Keratinocyte (primary cell): ENCODE results near the gene PFKFB3. TPM values are rescaled to one million over a fixed set of nuclear protein-coding genes. Genes with fewer than 3 reads are reported as not detected.

ENCODE experiments used
- DNase-seq: peaks from one replicate; pipeline ENCODE4 v3.0.0-alpha.2; 2011; ENCODE audit warnings: low read depth, missing footprints, low spot score
- FAIRE-seq: peaks from 2 replicates; lab custom pipeline; 2011; peaks lifted over from hg19 to GRCh38; lab: Jason Lieb, UNC
- H2AFZ ChIP-seq: 2 replicates; pipeline ENCODE4 v1.6.0; 2012; ENCODE audit warnings: low read length, control low read depth, inconsistent platforms; ENCODE audit not compliant: control insufficient read depth
- H3K27ac ChIP-seq: 2 replicates; pipeline ENCODE4 v1.5.1; 2011; ENCODE audit warnings: low read length; ENCODE audit not compliant: control insufficient read depth, insufficient read depth
- H3K27me3 ChIP-seq: 3 replicates; pipeline ENCODE4 v1.6.0; 2011; ENCODE audit warnings: low read length; ENCODE audit not compliant: control insufficient read depth, insufficient read depth; ENCODE audit errors: extremely low read depth
- H3K36me3 ChIP-seq, 2 experiments: 2 replicates in 1 of 2; 3 replicates in 1 of 2; pipeline ENCODE4 v1.5.1; 2011; ENCODE audit warnings: low read length in 2 of 2, mild to moderate bottlenecking in 1 of 2; ENCODE audit not compliant: control insufficient read depth in 2 of 2, insufficient read depth in 2 of 2; ENCODE audit errors: extremely low read depth in 1 of 2
- H3K4me1 ChIP-seq: 3 replicates; pipeline ENCODE4 v1.5.1; 2011; ENCODE audit warnings: low read length; ENCODE audit not compliant: control insufficient read depth, insufficient read depth; ENCODE audit errors: extremely low read depth
- H3K4me2 ChIP-seq: 3 replicates; pipeline ENCODE4 v1.6.0; 2011; ENCODE audit warnings: low read depth, low read length; ENCODE audit not compliant: control insufficient read depth, insufficient read depth; ENCODE audit errors: extremely low read depth
- H3K4me3 ChIP-seq, 3 experiments: fragments of 200-600 bp in 1 of 3; sonication (generic) in 1 of 3; 2 replicates in 2 of 3; 3 replicates in 1 of 3; pipeline ENCODE4 v1.5.1; 2011 to 2016; ENCODE audit warnings: low read length in 3 of 3, mild to moderate bottlenecking in 3 of 3, control low read depth in 2 of 3, inconsistent platforms in 1 of 3, low read depth in 1 of 3, mixed read lengths in 1 of 3, mixed run types in 1 of 3, moderate library complexity in 1 of 3; ENCODE audit not compliant: control insufficient read depth in 2 of 3, insufficient read depth in 2 of 3; ENCODE audit errors: extremely low read depth in 1 of 3
- H3K79me2 ChIP-seq: 2 replicates; pipeline ENCODE4 v1.6.0; 2012; ENCODE audit warnings: low read length; ENCODE audit not compliant: control insufficient read depth, insufficient read depth
- H3K9ac ChIP-seq: 3 replicates; pipeline ENCODE4 v1.6.0; 2011; ENCODE audit warnings: low read length; ENCODE audit not compliant: control insufficient read depth, insufficient read depth; ENCODE audit errors: extremely low read depth
- H3K9me1 ChIP-seq: 3 replicates; pipeline ENCODE4 v1.6.0; 2011; ENCODE audit warnings: low read length; ENCODE audit not compliant: control insufficient read depth, insufficient read depth; ENCODE audit errors: extremely low read depth
- H3K9me3 ChIP-seq: 2 replicates; pipeline ENCODE4 v1.5.1; 2012; ENCODE audit warnings: low read depth, low read length; ENCODE audit not compliant: control insufficient read depth
- H4K20me1 ChIP-seq: 3 replicates; pipeline ENCODE4 v1.6.0; 2011; ENCODE audit warnings: low read length; ENCODE audit not compliant: control insufficient read depth, insufficient read depth; ENCODE audit errors: extremely low read depth
- EZH2 ChIP-seq: IDR thresholded peaks from one replicate; pipeline ENCODE4 v1.6.1; 2012; ENCODE audit warnings: inconsistent platforms, mild to moderate bottlenecking, low read length, moderate library complexity
- dilution Hi-C: fragments of 300-500 bp; cut with MboI; formaldehyde crosslinking; loops from one replicate; pipeline ENCODE4 v1.7.0; 2020; ENCODE audit warnings: low sequenced_read_pairs; ENCODE audit not compliant: extremely low pct_ligation_motif_present
- polyA plus RNA-seq, 5 experiments: library from polyadenylated mRNA; depleted of rRNA in 3 of 5; stranded (reverse) in 3 of 5; stranded (forward) in 1 of 5; unstranded in 1 of 5; fragments of >200 nt; gene quantifications; 1 replicate in 1 of 5; 2 replicates in 3 of 5; 3 replicates in 1 of 5; pipeline versions ENCODE4 v1.2.1 to v1.2.3, GENCODE V29; 2011 to 2012; ENCODE audit warnings: missing spikeins in 2 of 5, low read depth in 1 of 5, low replicate concordance in 1 of 5
- TF ChIP-seq, protein P1 (sequence below), 3 experiments: IDR thresholded peaks in 1 of 3; conservative IDR thresholded peaks in 1 of 3; optimal IDR thresholded peaks in 1 of 3; 2 replicates in 2 of 3; 3 replicates in 1 of 3; pipeline versions ENCODE3 to v1.5.1; 2011; ENCODE audit warnings: low read length in 3 of 3, mild to moderate bottlenecking in 3 of 3, moderate library complexity in 2 of 3, control low read depth in 1 of 3, inconsistent platforms in 1 of 3; ENCODE audit not compliant: insufficient read depth in 2 of 3; ENCODE audit errors: extremely low read depth in 1 of 3

PFKFB3 gene
- polyA plus RNA-seq, 1 donor (not counting 4 experiments of a cell fraction or from before 2014, with no cell fraction given): 18.6 TPM

DNA sequence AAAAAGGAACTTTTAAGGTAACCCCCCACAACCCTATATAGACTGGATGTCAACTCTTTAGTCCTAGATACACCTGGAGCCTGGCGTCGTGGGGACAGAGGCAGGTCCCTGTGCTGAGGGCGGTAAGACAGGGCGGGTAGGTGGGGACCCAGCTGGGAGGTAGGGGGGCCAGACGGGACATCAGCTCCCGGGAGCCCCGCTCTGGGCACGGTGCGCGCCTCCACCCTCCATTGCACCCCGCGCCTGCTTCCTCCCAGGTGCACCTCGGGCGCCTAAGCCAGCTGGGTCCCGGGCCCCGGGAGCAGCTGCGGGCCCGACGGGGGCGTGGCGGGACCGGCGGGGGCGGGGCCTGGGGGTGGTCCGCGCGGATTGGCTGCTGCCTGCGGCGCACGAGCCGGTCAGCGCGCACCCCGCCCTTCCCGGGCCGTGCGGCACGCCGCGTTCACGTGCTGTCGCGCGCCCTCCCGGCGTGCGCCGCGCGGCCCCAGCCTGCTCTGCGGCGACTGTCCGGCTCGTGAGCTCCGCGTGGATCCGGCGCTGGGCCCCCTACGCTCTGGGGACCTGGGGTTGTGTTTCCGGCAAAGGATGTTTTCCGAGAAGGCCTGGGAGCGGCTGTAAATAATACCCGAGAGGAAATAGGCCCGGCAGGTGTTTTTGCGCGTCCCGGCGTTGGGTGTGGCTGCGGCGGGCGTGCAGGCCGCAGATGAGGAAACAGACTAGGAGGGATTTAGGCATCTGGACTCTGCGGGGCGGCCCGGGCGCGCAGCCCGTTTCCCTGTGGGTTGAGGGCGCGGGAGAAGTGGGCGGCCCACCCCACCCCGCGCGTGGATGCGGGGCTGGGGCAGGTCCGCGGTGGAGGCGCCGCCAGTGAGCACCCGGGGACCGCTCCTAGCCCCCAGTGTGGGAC is 39.1 kb upstream of the PFKFB3 start:
- H4K20me1 ChIP-seq: no peaks in the 10 kb centered on the region
- H3K9me3 ChIP-seq: no peaks in the 10 kb centered on the region
- H3K9ac ChIP-seq: peak overlapping the region; percentile 95
- H3K4me2 ChIP-seq: peak overlapping the region; percentile 95
- peaks cover 47% of the 10 kb centered on the region for H3K79me2 ChIP-seq
- no peaks in the 10 kb centered on the region for H3K27me3 ChIP-seq
- no peaks in the 10 kb centered on the region for H3K9me1 ChIP-seq
- TF ChIP-seq EZH2: no peak
- TF ChIP-seq, protein P1, sequence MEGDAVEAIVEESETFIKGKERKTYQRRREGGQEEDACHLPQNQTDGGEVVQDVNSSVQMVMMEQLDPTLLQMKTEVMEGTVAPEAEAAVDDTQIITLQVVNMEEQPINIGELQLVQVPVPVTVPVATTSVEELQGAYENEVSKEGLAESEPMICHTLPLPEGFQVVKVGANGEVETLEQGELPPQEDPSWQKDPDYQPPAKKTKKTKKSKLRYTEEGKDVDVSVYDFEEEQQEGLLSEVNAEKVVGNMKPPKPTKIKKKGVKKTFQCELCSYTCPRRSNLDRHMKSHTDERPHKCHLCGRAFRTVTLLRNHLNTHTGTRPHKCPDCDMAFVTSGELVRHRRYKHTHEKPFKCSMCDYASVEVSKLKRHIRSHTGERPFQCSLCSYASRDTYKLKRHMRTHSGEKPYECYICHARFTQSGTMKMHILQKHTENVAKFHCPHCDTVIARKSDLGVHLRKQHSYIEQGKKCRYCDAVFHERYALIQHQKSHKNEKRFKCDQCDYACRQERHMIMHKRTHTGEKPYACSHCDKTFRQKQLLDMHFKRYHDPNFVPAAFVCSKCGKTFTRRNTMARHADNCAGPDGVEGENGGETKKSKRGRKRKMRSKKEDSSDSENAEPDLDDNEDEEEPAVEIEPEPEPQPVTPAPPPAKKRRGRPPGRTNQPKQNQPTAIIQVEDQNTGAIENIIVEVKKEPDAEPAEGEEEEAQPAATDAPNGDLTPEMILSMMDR (optimal IDR thresholded peaks at IDR 0.05 in 1 of 3, IDR thresholded peaks at IDR 0.05 in 1 of 3, conservative IDR thresholded peaks at IDR 0.05 in 1 of 3; ENCODE audit: extremely low read depth in 1 of 3, insufficient read depth in 2 of 3, low read length in 3 of 3): no peak
- H3K4me1 ChIP-seq: peaks cover 13% of the 10 kb centered on the region
- peak overlapping the region; percentile 73 to 96 (median 93) for H3K4me3 ChIP-seq
- peak overlapping the region; percentile 82 for H3K27ac ChIP-seq
- no peak for DNase-seq
- peak overlapping the region; percentile 80 for H2AFZ ChIP-seq
- no peak for FAIRE-seq
- dilution Hi-C loops: no loop called here
- peaks cover under 1 to 15% of the 10 kb centered on the region in 2 experiments for H3K36me3 ChIP-seq

DNA sequence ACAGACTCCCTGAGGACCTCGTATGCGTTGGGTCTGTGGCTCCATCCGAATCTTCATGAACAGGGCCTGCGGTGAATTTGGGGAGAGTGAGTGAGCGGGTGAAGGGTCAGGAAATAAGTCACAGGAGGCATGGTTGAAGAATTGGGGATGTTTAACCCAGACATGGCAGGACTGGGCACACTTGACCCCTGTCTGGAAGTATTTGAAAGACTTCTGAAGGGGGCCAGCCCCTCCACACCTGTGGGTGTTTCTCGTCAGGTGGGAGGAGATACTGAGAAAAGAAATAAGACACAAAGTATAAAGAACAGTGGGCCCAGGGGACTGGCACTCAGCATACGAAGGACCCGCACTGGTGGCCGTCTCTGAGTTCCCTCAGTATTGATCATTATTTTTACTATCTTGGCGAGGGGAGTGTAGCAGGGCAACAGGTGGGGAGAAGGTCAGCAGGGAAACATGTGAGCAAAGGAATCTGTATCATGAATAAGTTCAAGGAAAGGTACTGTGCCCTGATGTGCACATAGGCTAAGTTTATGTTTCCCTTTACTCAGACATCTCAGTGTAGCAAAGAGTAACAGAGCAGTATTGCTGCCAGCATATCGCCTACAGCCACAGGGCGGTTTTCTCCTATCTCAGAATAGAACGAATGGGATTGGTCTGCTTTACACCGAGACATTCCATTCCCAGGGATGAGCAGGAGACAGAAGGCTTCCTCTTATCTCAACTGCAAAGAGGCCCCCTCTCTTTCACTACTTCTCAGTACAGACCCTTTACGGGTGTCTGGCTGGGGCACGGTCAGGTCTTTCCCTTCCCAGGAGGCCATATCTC is 38.2 kb upstream of the PFKFB3 start:
- Histone ChIP-seq H2AFZ (peak overlapping the region; percentile 43), H3K27me3 (no peaks in the 10 kb centered on the region), H3K79me2 (peaks cover 54% of the 10 kb centered on the region), H3K36me3 (peaks cover 2 to 15% of the 10 kb centered on the region in 2 experiments), H3K27ac (peak overlapping the region; percentile 82), H3K9ac (peak overlapping the region; percentile 95), H3K9me3 (no peaks in the 10 kb centered on the region), H3K4me1 (peaks cover 13% of the 10 kb centered on the region), H3K4me3 (peak overlapping the region; percentile 73 to 96 (median 93)), H3K4me2 (peak overlapping the region; percentile 95), H3K9me1 (no peaks in the 10 kb centered on the region), H4K20me1 (peaks cover under 1% of the 10 kb centered on the region)
- dilution Hi-C loops: no loop called here
- DNase-seq (no peak), FAIRE-seq (no peak)
- no peak for TF ChIP-seq EZH2
- TF ChIP-seq, protein P1 (optimal IDR thresholded peaks at IDR 0.05 in 1 of 3, IDR thresholded peaks at IDR 0.05 in 1 of 3, conservative IDR thresholded peaks at IDR 0.05 in 1 of 3; ENCODE audit: extremely low read depth in 1 of 3, insufficient read depth in 2 of 3, low read length in 3 of 3): no peak
